Dendritic cell treated with granulocyte-macrophage colony-stimulating factor and Interleukin-4, amounts not matched to agents 40 ng/mL and 50 ng/mL, for 4 days (primary cell): ENCODE data around the gene GREM1.

Source experiments
- H3K27ac Mint-ChIP-seq: one replicate; pipeline ENCODE4 v1.8.0; 2022; ENCODE audit warnings: mild to moderate bottlenecking, mixed read lengths
- H3K27me3 Mint-ChIP-seq: one replicate; pipeline ENCODE4 v1.8.0; 2022; ENCODE audit warnings: mild to moderate bottlenecking, mixed read lengths
- H3K36me3 Mint-ChIP-seq: one replicate; pipeline ENCODE4 v1.8.0; 2022; ENCODE audit warnings: low read depth, mixed read lengths
- H3K4me1 Mint-ChIP-seq: one replicate; pipeline ENCODE4 v1.8.0; 2022; ENCODE audit warnings: low read depth, mixed read lengths
- H3K4me3 Mint-ChIP-seq: one replicate; pipeline ENCODE4 v1.8.0; 2022; ENCODE audit warnings: mild to moderate bottlenecking, moderate library complexity, mixed read lengths
- H3K9me3 Mint-ChIP-seq: one replicate; pipeline ENCODE4 v1.8.0; 2022; ENCODE audit warnings: mixed read lengths
- intact Hi-C: fragments of 100-400 bp; cut with micrococcal nuclease; formaldehyde crosslinking; loops from one replicate; pipeline ENCODE4 v1.15.0; 2022

GREM1 gene

GRCh38 chr15:32685576-32685975 lies 32.2 kb upstream of the GREM1 start:
- H3K27me3 Mint-ChIP-seq, result no peaks in the 10 kb centered on the region
- intact Hi-C loops, result no loop called here
- no peak overlapping the region for H3K27ac Mint-ChIP-seq

GRCh38 chr15:32687556-32687955 lies 30.2 kb upstream of the GREM1 start:
- H3K36me3 Mint-ChIP-seq, result no peaks in the 10 kb centered on the region
- H3K4me3 Mint-ChIP-seq, result no peak overlapping the region
- H3K27ac Mint-ChIP-seq, result no peak overlapping the region
- peaks cover 36% of the 10 kb centered on the region for H3K4me1 Mint-ChIP-seq
- peaks cover 2% of the 10 kb centered on the region for H3K27me3 Mint-ChIP-seq
- intact Hi-C loops, result no loop called here
- no peaks in the 10 kb centered on the region for H3K9me3 Mint-ChIP-seq

More at GRCh38 chr15:32685576-32685975, 32.2 kb upstream of the GREM1 start:
- Mint-ChIP-seq H3K4me3 (no peak overlapping the region), H3K36me3 (no peaks in the 10 kb centered on the region), H3K4me1 (peaks cover 40% of the 10 kb centered on the region), H3K9me3 (no peaks in the 10 kb centered on the region)

- no peaks in the 10 kb centered on the region for H3K9me3 Mint-ChIP-seq
- intact Hi-C loops, result no loop called here
- H3K27ac Mint-ChIP-seq, result no peak overlapping the region
- no peaks in the 10 kb centered on the region for H3K36me3 Mint-ChIP-seq
- no peak overlapping the region for H3K4me3 Mint-ChIP-seq
- peaks cover 2% of the 10 kb centered on the region for H3K27me3 Mint-ChIP-seq
- H3K4me1 Mint-ChIP-seq, result peaks cover 30% of the 10 kb centered on the region
Measured at GRCh38 chr15:32688151-32688639, 29.6 kb upstream of the GREM1 start.

- Mint-ChIP-seq H3K27me3 (peaks cover 2% of the 10 kb centered on the region), H3K27ac (no peak overlapping the region), H3K4me3 (no peak overlapping the region), H3K4me1 (peaks cover 9% of the 10 kb centered on the region), H3K9me3 (no peaks in the 10 kb centered on the region), H3K36me3 (no peaks in the 10 kb centered on the region)
- intact Hi-C loops, result no loop called here
Measured at GRCh38 chr15:32690941-32691688, 26.7 kb upstream of the GREM1 start.

- H3K4me3 Mint-ChIP-seq, result no peak overlapping the region
- no peak overlapping the region for H3K27ac Mint-ChIP-seq
- peaks cover 2% of the 10 kb centered on the region for H3K27me3 Mint-ChIP-seq
- no peaks in the 10 kb centered on the region for H3K9me3 Mint-ChIP-seq
- intact Hi-C loops, result no loop called here
- H3K36me3 Mint-ChIP-seq, result no peaks in the 10 kb centered on the region
- peaks cover 4% of the 10 kb centered on the region for H3K4me1 Mint-ChIP-seq
Measured at GRCh38 chr15:32691689-32692038, 26.1 kb upstream of the GREM1 start.

GRCh38 chr15:32692286-32692685 lies 25.5 kb upstream of the GREM1 start:
- H3K9me3 Mint-ChIP-seq, result no peaks in the 10 kb centered on the region
- H3K27ac Mint-ChIP-seq, result no peak overlapping the region
- no peaks in the 10 kb centered on the region for H3K4me1 Mint-ChIP-seq
- H3K27me3 Mint-ChIP-seq, result peaks cover 2% of the 10 kb centered on the region
- intact Hi-C loops, result no loop called here
- no peak overlapping the region for H3K4me3 Mint-ChIP-seq
- no peaks in the 10 kb centered on the region for H3K36me3 Mint-ChIP-seq

GRCh38 chr15:32694222-32694983 lies 23.4 kb upstream of the GREM1 start:
- Mint-ChIP-seq H3K4me3 (no peak overlapping the region), H3K27me3 (peaks cover 5% of the 10 kb centered on the region), H3K36me3 (no peaks in the 10 kb centered on the region), H3K9me3 (no peaks in the 10 kb centered on the region), H3K4me1 (no peaks in the 10 kb centered on the region), H3K27ac (no peak overlapping the region)
- intact Hi-C loops, result no loop called here

- H3K27ac Mint-ChIP-seq, result no peak overlapping the region
- H3K27me3 Mint-ChIP-seq, result peaks cover 8% of the 10 kb centered on the region
- no peak overlapping the region for H3K4me3 Mint-ChIP-seq
- intact Hi-C loops, result no loop called here
- H3K36me3 Mint-ChIP-seq, result no peaks in the 10 kb centered on the region
- no peaks in the 10 kb centered on the region for H3K9me3 Mint-ChIP-seq
- no peaks in the 10 kb centered on the region for H3K4me1 Mint-ChIP-seq
Measured at GRCh38 chr15:32698773-32699390, 18.9 kb upstream of the GREM1 start.

GRCh38 chr15:32700501-32701150 lies 17.2 kb upstream of the GREM1 start:
- peaks cover 6% of the 10 kb centered on the region for H3K4me1 Mint-ChIP-seq

GRCh38 chr15:32701863-32702262 lies 15.9 kb upstream of the GREM1 start:
- Mint-ChIP-seq H3K9me3 (no peaks in the 10 kb centered on the region), H3K36me3 (no peaks in the 10 kb centered on the region), H3K4me1 (peaks cover 17% of the 10 kb centered on the region), H3K27ac (no peak overlapping the region), H3K4me3 (no peak overlapping the region), H3K27me3 (peaks cover 13% of the 10 kb centered on the region)
- intact Hi-C loops, result no loop called here

More at GRCh38 chr15:32700501-32701150, 17.2 kb upstream of the GREM1 start:
- H3K9me3 Mint-ChIP-seq, result no peaks in the 10 kb centered on the region
- H3K27ac Mint-ChIP-seq, result no peak overlapping the region
- peaks cover 13% of the 10 kb centered on the region for H3K27me3 Mint-ChIP-seq
- H3K36me3 Mint-ChIP-seq, result no peaks in the 10 kb centered on the region
- H3K4me3 Mint-ChIP-seq, result no peak overlapping the region
- intact Hi-C loops, result no loop called here

- H3K36me3 Mint-ChIP-seq, result no peaks in the 10 kb centered on the region
- no peak overlapping the region for H3K4me3 Mint-ChIP-seq
- peaks cover 23% of the 10 kb centered on the region for H3K27me3 Mint-ChIP-seq
- no peak overlapping the region for H3K27ac Mint-ChIP-seq
- H3K4me1 Mint-ChIP-seq, result peaks cover 32% of the 10 kb centered on the region
- H3K9me3 Mint-ChIP-seq, result no peaks in the 10 kb centered on the region
- intact Hi-C loops, result no loop called here
Measured at GRCh38 chr15:32704395-32704981, 13.3 kb upstream of the GREM1 start.

- H3K4me1 Mint-ChIP-seq, result peaks cover 32% of the 10 kb centered on the region
- no peak overlapping the region for H3K27ac Mint-ChIP-seq
- intact Hi-C loops, result no loop called here
- no peaks in the 10 kb centered on the region for H3K9me3 Mint-ChIP-seq
- no peak overlapping the region for H3K4me3 Mint-ChIP-seq
- no peaks in the 10 kb centered on the region for H3K36me3 Mint-ChIP-seq
- H3K27me3 Mint-ChIP-seq, result peaks cover 28% of the 10 kb centered on the region
Measured at GRCh38 chr15:32705446-32705845, 12.4 kb upstream of the GREM1 start.

- intact Hi-C loops, result no loop called here
- Mint-ChIP-seq H3K36me3 (no peaks in the 10 kb centered on the region), H3K4me1 (peaks cover 32% of the 10 kb centered on the region), H3K9me3 (no peaks in the 10 kb centered on the region), H3K27me3 (peaks cover 26% of the 10 kb centered on the region), H3K27ac (no peak overlapping the region), H3K4me3 (no peak overlapping the region)
Measured at GRCh38 chr15:32706704-32707103, 11.1 kb upstream of the GREM1 start.
